Stomach (tissue), 4 donors: ENCODE measurements around the gene FAM117A.

Experiments
- CTCF ChIP-seq, 7 experiments: fragments of 450-650 bp in 4 of 7; fragments of 200-600 bp in 3 of 7; sonication (generic) in 3 of 7; IDR thresholded peaks; one replicate each; pipeline ENCODE4 v1.5.1; 2016 to 2019; ENCODE audit warnings: antibody characterized with exemption in 7 of 7, control low read depth in 2 of 7, mild to moderate bottlenecking in 1 of 7
- EP300 ChIP-seq: sonication (generic); formaldehyde crosslinking; IDR thresholded peaks from one replicate; pipeline ENCODE4 v1.6.1; 2017; ENCODE audit warnings: antibody characterized with exemption

GRCh38 chr17:49664706-49665211 lies 99.2 kb downstream of the FAM117A start:
- TF ChIP-seq EP300: no peak
- TF ChIP-seq CTCF (IDR thresholded peaks at IDR 0.05): no peak
